Lower leg skin (tissue), 3 donors: Measurements from ENCODE around the gene FRG2C.

Experiments
- POLR2A ChIP-seq, 2 donors: fragments of 450-650 bp; IDR thresholded peaks; one replicate each; pipeline ENCODE4 v1.6.1; 2016 to 2017; ENCODE audit warnings: antibody characterized with exemption in 2 of 2, mild to moderate bottlenecking in 1 of 2, moderate library complexity in 1 of 2
- TF ChIP-seq, protein P1 (sequence below), 3 donors: fragments of 450-650 bp; IDR thresholded peaks; one replicate each; pipeline ENCODE4 v1.5.1; 2016; ENCODE audit warnings: antibody characterized with exemption in 3 of 3, mild to moderate bottlenecking in 3 of 3, moderate library complexity in 2 of 3

GRCh38 chr3:75687323-75687722 lies 23.2 kb downstream of the FRG2C start:
- no peak for TF ChIP-seq POLR2A (IDR thresholded peaks at IDR 0.05)
- TF ChIP-seq, protein P1, sequence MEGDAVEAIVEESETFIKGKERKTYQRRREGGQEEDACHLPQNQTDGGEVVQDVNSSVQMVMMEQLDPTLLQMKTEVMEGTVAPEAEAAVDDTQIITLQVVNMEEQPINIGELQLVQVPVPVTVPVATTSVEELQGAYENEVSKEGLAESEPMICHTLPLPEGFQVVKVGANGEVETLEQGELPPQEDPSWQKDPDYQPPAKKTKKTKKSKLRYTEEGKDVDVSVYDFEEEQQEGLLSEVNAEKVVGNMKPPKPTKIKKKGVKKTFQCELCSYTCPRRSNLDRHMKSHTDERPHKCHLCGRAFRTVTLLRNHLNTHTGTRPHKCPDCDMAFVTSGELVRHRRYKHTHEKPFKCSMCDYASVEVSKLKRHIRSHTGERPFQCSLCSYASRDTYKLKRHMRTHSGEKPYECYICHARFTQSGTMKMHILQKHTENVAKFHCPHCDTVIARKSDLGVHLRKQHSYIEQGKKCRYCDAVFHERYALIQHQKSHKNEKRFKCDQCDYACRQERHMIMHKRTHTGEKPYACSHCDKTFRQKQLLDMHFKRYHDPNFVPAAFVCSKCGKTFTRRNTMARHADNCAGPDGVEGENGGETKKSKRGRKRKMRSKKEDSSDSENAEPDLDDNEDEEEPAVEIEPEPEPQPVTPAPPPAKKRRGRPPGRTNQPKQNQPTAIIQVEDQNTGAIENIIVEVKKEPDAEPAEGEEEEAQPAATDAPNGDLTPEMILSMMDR (IDR thresholded peaks at IDR 0.05), result no peak
